Liver (tissue), 9 donors: ENCODE measurements around the gene LAX1. TPM values are rescaled to one million over a fixed set of nuclear protein-coding genes. Genes with fewer than 3 reads are reported as not detected.
A peak's percentile ranks its signal among the peaks of the same experiment; 100 is the strongest.
"Not testable (repeated sequence)": the region's sequence is repeated elsewhere in the genome, so short reads cannot be mapped to it uniquely, and the experiment has no call there.

ENCODE experiments used
- DNase-seq: peaks from one replicate; pipeline ENCODE4 v3.0.0-alpha.2; 2017; ENCODE audit warnings: low spot score
- H3K27ac ChIP-seq, 2 donors: one replicate each; pipeline ENCODE4 v1.7.0; 2013; ENCODE audit warnings: inconsistent platforms in 2 of 2, low read length in 2 of 2, control low read depth in 1 of 2, low read depth in 1 of 2, mild to moderate bottlenecking in 1 of 2
- H3K27me3 ChIP-seq, 4 donors: one replicate each; pipeline versions ENCODE4 v1.6.1 to v1.7.0; 2013; ENCODE audit warnings: low read length in 3 of 4, inconsistent platforms in 1 of 4, mild to moderate bottlenecking in 1 of 4, moderate library complexity in 1 of 4; ENCODE audit not compliant: control insufficient read depth in 4 of 4, insufficient read depth in 4 of 4
- H3K36me3 ChIP-seq, 4 donors: one replicate each; pipeline versions ENCODE4 v1.6.1 to v1.7.0; 2013; ENCODE audit warnings: low read length in 3 of 4, mild to moderate bottlenecking in 3 of 4, low read depth in 1 of 4, moderate library complexity in 1 of 4; ENCODE audit not compliant: control insufficient read depth in 4 of 4, insufficient read depth in 3 of 4
- H3K4me1 ChIP-seq, 4 donors: one replicate each; pipeline versions ENCODE4 v1.6.1 to v1.7.0; 2013; ENCODE audit warnings: low read length in 3 of 4, mild to moderate bottlenecking in 3 of 4, moderate library complexity in 1 of 4; ENCODE audit not compliant: control insufficient read depth in 4 of 4, insufficient read depth in 4 of 4
- H3K4me3 ChIP-seq, 3 donors: one replicate each; pipeline versions ENCODE4 v1.6.1 to v1.7.0; 2013; ENCODE audit warnings: low read length in 3 of 3, control low read depth in 1 of 3, low read depth in 1 of 3, mild to moderate bottlenecking in 1 of 3
- H3K9ac ChIP-seq, 2 donors: one replicate each; pipeline ENCODE4 v1.7.0; 2013; ENCODE audit warnings: low read length in 2 of 2, mild to moderate bottlenecking in 2 of 2, moderate library complexity in 2 of 2, control low read depth in 1 of 2, low read depth in 1 of 2
- H3K9me3 ChIP-seq, 4 donors: one replicate each; pipeline versions ENCODE4 v1.6.1 to v1.7.0; 2013; ENCODE audit warnings: low read length in 3 of 4; ENCODE audit not compliant: control insufficient read depth in 4 of 4
- ATF3 ChIP-seq: IDR thresholded peaks from 2 replicates; pipeline ENCODE4 v1.6.1; 2016; ENCODE audit warnings: antibody characterized with exemption
- CTCF ChIP-seq: fragments of 150-350 bp; IDR thresholded peaks from 2 replicates; pipeline ENCODE4 v1.5.1; 2017; ENCODE audit warnings: improper control_type of control experiment, low read depth, low read length; ENCODE audit not compliant: missing input control
- EGR1 ChIP-seq, 2 donors: IDR thresholded peaks; 2 replicates each; pipeline ENCODE4 v1.6.1; 2016 to 2018; ENCODE audit warnings: antibody characterized with exemption in 2 of 2, low read depth in 2 of 2
- FOXA2 ChIP-seq: IDR thresholded peaks from 2 replicates; pipeline ENCODE4 v1.6.1; 2016; ENCODE audit warnings: antibody characterized with exemption
- GABPA ChIP-seq, 2 donors: IDR thresholded peaks in 1 of 2; conservative IDR thresholded peaks in 1 of 2; 2 replicates each; pipeline ENCODE4 v1.6.1; 2016; ENCODE audit warnings: antibody characterized with exemption in 2 of 2, mild to moderate bottlenecking in 1 of 2, moderate library complexity in 1 of 2
- JUND ChIP-seq, 2 donors: IDR thresholded peaks; 2 replicates each; pipeline ENCODE4 v1.6.1; 2016; ENCODE audit warnings: antibody characterized with exemption in 2 of 2
- MAX ChIP-seq: IDR thresholded peaks from 2 replicates; pipeline ENCODE4 v1.6.1; 2016; ENCODE audit warnings: antibody characterized with exemption
- NR2F2 ChIP-seq: IDR thresholded peaks from 2 replicates; pipeline ENCODE4 v1.6.1; 2016; ENCODE audit warnings: antibody characterized with exemption
- REST ChIP-seq: IDR thresholded peaks from 2 replicates; pipeline ENCODE4 v1.6.1; 2016; ENCODE audit warnings: antibody characterized with exemption, mild to moderate bottlenecking
- SP1 ChIP-seq: IDR thresholded peaks from 2 replicates; pipeline ENCODE4 v1.6.1; 2018; ENCODE audit warnings: antibody characterized with exemption, mild to moderate bottlenecking
- TAF1 ChIP-seq: conservative IDR thresholded peaks from 2 replicates; pipeline ENCODE4 v1.6.1; 2016; ENCODE audit warnings: antibody characterized with exemption, mild to moderate bottlenecking
- YY1 ChIP-seq: IDR thresholded peaks from 2 replicates; pipeline ENCODE4 v1.6.1; 2016; ENCODE audit warnings: antibody characterized with exemption, mild to moderate bottlenecking
- WGBS: extraction: QIAGEN DNeasy Blood & Tissue Kit; methylation state at CpG from one replicate; pipeline ENCODE4 v1.1.7; 2013; 5-methylcytosine and 5-hydroxymethylcytosine counted together
- polyA plus RNA-seq, 2 donors: library from polyadenylated mRNA; stranded (reverse) in 1 of 2; unstranded in 1 of 2; fragments of 200-250 nt in 1 of 2; fragments of >200 nt in 1 of 2; fragmentation: Nextera tagmentation in 1 of 2; extraction: Ambion mirVana in 1 of 2; gene quantifications; one replicate each; pipeline versions ENCODE4 v1.2.1 to v1.2.3, GENCODE V29; 2013 to 2015
- total RNA-seq, 2 donors: library from RNA; depleted of rRNA; stranded (reverse); fragments of >200 nt; gene quantifications; one replicate each; pipeline ENCODE4 v1.2.3, GENCODE V29; 2014
- donor health status: healthy.
- donor health status: healthy.
- donor health status: healthy.
- donor health status: healthy.
- donor health status: healthy.

The LAX1 gene
- total and polyA plus RNA-seq, 4 donors: 0.21 to 0.67 (median 0.38) TPM

GRCh38 chr1:203761958-203762357 is 3.0 kb upstream of the LAX1 start:
- WGBS: 93% methylated on average over 7 of the region's 7 CpGs

GRCh38 chr1:203763505-203763904 is 1.5 kb upstream of the LAX1 start:
- DNase-seq: no peak
- no peaks in the 10 kb centered on the region for H3K9me3 ChIP-seq
- no peak overlapping the region for H3K9ac ChIP-seq
- no peaks in the 10 kb centered on the region for H3K36me3 ChIP-seq
- WGBS: 96% methylated on average over 1 of the region's 1 CpG
- H3K27ac ChIP-seq: no peak overlapping the region
- no peaks in the 10 kb centered on the region for H3K27me3 ChIP-seq
- TF ChIP-seq EGR1 (IDR thresholded peaks at IDR 0.05; ENCODE audit: low read depth in 2 of 2) (no peak), MAX (no peak), CTCF (no peak), GABPA (IDR thresholded peaks at IDR 0.05 in 1 of 2, conservative IDR thresholded peaks at IDR 0.05 in 1 of 2) (no peak)
- H3K4me3 ChIP-seq: no peak overlapping the region
- no peaks in the 10 kb centered on the region for H3K4me1 ChIP-seq

More at GRCh38 chr1:203761958-203762357, 3.0 kb upstream of the LAX1 start:
- H3K27me3 ChIP-seq, DNase-seq, H3K36me3 ChIP-seq, H3K4me3 ChIP-seq, H3K27ac ChIP-seq, H3K9me3 ChIP-seq, H3K4me1 ChIP-seq, H3K9ac ChIP-seq: not testable (repeated sequence)

GRCh38 chr1:203764105-203765028 is 616 bp upstream of the LAX1 start:
- Histone ChIP-seq H3K9me3 (no peaks in the 10 kb centered on the region), H3K36me3 (no peaks in the 10 kb centered on the region), H3K4me3 (no peak overlapping the region), H3K9ac (no peak overlapping the region), H3K4me1 (no peaks in the 10 kb centered on the region), H3K27me3 (no peaks in the 10 kb centered on the region), H3K27ac (peak overlapping the region in 1 of 2 donors; percentile 55)
- no peak for DNase-seq
- no peak for TF ChIP-seq CTCF
- no peak for TF ChIP-seq FOXA2
- no peak for TF ChIP-seq EGR1 (IDR thresholded peaks at IDR 0.05; ENCODE audit: low read depth in 2 of 2)
- no peak for TF ChIP-seq ATF3
- no peak for TF ChIP-seq JUND (IDR thresholded peaks at IDR 0.05)
- TF ChIP-seq YY1: no peak
- TF ChIP-seq GABPA (IDR thresholded peaks at IDR 0.05 in 1 of 2, conservative IDR thresholded peaks at IDR 0.05 in 1 of 2): no peak
- TF ChIP-seq NR2F2: no peak
- no peak for TF ChIP-seq REST
- TF ChIP-seq TAF1: no peak
- TF ChIP-seq MAX: no peak
- no peak for TF ChIP-seq SP1
- 63% methylated on average over 3 of the region's 3 CpGs for WGBS
